T-helper 1 cell treated with Interleukin-12 subunit alpha and Interleukin-12 subunit beta and Interleukin-4 antibody, amounts not matched to agents 30 ng/mL and 1 ng/mL, for 36 hours (primary cell): Measurements from ENCODE around the gene XAGE3. TPM values are rescaled to one million over a fixed set of nuclear protein-coding genes. Genes with fewer than 3 reads are reported as not detected.
"Not testable (repeated sequence)": the region's sequence is repeated elsewhere in the genome, so short reads cannot be mapped to it uniquely, and the experiment has no call there.

Experiments
- intact Hi-C: fragments of 100-400 bp; cut with micrococcal nuclease; formaldehyde crosslinking; loops from one replicate; pipeline ENCODE4 v1.15.1; 2024
- total RNA-seq: library from RNA; stranded (reverse); gene quantifications from 2 replicates; pipeline ENCODE4 v1.2.3, GENCODE V29; 2022

The XAGE3 gene
- total RNA-seq, 1 donor from 2014 or later: not detected

GRCh38 chrX:52843619-52844018 is 24.3 kb downstream of the XAGE3 start:
- intact Hi-C loops: not testable (repeated sequence)

GRCh38 chrX:52839137-52839536 is 28.7 kb downstream of the XAGE3 start:
- intact Hi-C loops: no loop called here

- intact Hi-C loops: no loop called here
Measured at GRCh38 chrX:52830551-52830950, 37.3 kb downstream of the XAGE3 start.

GRCh38 chrX:52824608-52825007 is 43.3 kb downstream of the XAGE3 start:
- intact Hi-C loops: no loop called here

GRCh38 chrX:52821079-52821760 is 46.7 kb downstream of the XAGE3 start:
- intact Hi-C loops: no loop called here

- intact Hi-C loops: no loop called here
Measured at GRCh38 chrX:52819788-52820187, 48.1 kb downstream of the XAGE3 start.

Other genes starting within 250 kb of the XAGE3 start
- not detected in 2 replicates for gene SSX7, start 213.2 kb downstream of the XAGE3 start, total RNA-seq
- not detected in 2 replicates for gene SSX2, start 160.9 kb downstream of the XAGE3 start, total RNA-seq
- not detected in 2 replicates for gene SSX2B, start 116.8 kb downstream of the XAGE3 start, total RNA-seq
- not detected in 2 replicates for gene SPANXN5, start 70.7 kb downstream of the XAGE3 start, total RNA-seq
- not detected in 2 replicates for gene XAGE5, start 56.8 kb downstream of the XAGE3 start, total RNA-seq
- gene FAM156B, start 29.2 kb upstream of the XAGE3 start, total RNA-seq: 11.6 and 11.7 TPM in 2 replicates
- 22.2 and 22.6 TPM in 2 replicates for gene FAM156A, start 90.4 kb upstream of the XAGE3 start, total RNA-seq
- not detected in 2 replicates for gene GPR173, start 180.7 kb upstream of the XAGE3 start, total RNA-seq
- gene TSPYL2, start 214.3 kb upstream of the XAGE3 start, total RNA-seq: 20.9 and 21.0 TPM in 2 replicates
- gene KANTR, start 226.1 kb upstream of the XAGE3 start, total RNA-seq: 8.6 and 9.0 TPM in 2 replicates